NCI-H2196 treated with DMSO at 0.1 percent for 48 hours (cell line): Measurements from ENCODE around the gene CCDC190.
"Not testable (repeated sequence)": the region's sequence is repeated elsewhere in the genome, so short reads cannot be mapped to it uniquely, and the experiment has no call there.

Source experiments
- DNase-seq: peaks from one replicate; lab custom pipeline; 2025; ENCODE audit not compliant: unreplicated experiment; lab: John Stamatoyannopoulos, UW

Gene CCDC190

DNA sequence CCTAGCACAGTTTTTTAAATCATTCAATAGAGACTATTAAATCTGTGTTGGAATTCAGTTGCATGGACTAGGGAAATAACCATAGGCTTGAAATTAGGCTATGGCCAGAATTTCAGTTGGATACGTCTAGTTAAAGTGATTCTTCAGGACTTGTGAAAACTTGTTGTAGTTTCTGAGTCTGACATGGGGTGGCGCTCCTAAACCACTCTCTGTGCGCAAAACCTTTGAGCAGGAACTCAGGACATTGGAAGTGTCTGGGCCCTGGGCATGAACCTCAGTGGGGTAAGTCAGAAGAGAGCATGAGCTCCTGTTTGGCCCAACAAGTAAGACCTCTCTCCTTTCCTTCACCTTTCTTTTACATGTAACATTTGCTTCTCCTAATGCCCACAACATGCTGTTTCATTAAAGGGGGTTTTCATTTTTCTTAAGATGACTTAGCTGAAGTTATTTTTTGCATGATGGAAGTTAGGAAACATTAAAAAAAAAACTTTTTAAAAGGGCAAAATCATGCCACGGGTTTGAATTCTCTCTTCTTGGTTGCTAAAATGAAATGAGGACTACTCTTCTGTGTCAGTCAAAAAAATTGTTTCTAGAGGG is 17.1 kb upstream of the CCDC190 start:
- peak; percentile 19 for DNase-seq

DNA sequence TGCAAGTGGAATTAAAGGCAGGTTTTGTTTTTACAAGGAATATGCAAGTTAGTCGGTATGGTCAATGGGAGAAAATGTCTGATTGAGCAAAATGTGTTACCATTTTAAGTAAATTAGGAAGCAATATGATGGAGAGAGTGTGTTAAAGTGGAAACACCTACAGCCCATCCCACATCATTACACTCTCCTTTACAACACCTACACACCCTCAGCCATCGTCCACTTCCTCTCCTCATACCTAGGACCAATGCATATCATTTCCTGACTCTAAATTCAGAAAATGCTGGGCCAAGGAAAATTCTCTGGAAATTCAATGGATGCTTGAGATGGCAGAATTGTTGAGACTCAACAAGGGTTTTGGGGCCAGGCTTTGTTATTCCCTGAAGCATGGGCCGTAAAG is 16.4 kb upstream of the CCDC190 start:
- no peak for DNase-seq

DNA sequence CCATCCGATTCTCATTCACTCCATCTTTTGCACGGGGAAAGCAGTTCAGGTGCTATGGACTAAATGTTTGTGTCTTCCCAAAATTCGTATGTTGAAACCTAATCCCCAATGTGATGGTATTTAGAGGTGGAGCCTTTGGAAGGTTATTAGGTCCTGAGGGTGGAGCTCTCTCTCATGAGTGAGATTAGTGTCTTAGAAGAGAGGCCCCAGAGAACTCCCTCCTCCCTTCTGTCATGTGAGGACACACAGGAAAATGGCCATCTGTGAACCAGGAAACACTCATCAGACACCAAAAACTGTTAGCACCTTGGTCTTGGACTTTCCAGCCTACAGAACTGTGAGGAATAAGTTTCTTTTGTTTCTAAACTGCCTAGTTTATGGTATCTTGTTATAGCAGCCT is 15.8 kb upstream of the CCDC190 start:
- DNase-seq: no peak

DNA sequence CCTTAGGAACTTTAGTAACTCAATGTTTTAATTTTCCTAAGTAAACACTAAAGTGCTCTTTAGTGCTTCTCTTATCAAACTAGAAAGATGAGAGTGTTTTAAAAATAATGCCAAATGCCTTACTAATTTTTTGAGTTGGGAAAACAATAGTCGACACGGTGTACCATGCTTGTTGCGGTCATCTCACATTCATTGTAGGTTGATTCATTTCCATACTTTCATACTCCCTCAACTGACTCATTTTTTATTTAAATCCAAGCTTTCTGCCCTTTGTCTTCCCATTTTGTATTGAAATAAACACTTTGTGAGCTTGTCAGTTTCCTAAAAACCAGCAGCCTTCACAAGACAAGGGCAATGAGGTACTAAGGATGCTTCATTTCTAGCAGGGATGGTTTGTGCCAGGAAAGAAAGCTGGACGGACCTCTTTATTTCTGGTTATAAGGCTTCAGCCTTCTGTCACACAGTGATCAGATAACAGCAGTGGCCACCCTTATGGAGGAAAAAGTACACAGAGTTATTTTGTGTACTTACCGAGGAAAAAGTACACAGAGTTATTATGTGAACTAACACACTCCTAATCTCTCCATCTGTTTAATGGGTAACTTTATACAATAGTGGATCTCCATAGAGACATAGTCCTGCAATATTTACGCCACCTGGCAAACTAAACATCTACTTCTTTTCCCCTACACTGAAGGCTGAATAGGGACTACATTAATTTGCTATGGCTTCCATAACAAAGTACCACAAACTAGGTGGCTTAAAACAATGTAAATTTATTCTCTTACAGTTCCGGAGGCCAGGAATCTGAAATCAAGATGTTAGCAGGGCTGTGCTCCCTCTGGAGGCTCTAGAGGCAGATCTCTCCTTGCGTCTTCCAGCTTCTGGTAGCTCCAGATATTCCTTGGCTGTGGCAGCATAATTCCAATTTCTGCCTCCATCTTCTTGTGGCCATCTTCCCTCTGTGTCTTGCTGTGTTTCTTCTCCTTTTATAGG is 13.0 kb upstream of the CCDC190 start:
- peak; percentile 40 for DNase-seq

DNA sequence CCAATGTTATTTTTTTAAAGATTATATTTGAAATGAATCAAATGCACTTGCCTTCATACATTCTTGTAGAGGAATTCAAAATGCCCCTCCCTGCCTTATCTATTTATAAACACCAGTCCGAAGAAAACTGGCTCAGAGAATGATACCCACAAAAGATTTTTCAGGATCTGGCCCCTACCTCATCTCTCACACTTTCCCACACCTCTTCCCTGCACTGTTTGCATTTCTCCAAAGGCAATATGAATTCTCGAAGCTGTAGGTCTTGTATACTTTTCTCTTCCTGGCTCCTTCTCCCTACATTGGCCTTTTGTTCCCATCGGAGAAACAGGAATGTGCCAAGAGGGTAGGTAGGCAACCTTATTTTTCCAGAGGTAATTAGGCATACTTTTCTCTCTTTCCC is 12.0 kb upstream of the CCDC190 start:
- no peak for DNase-seq

DNA sequence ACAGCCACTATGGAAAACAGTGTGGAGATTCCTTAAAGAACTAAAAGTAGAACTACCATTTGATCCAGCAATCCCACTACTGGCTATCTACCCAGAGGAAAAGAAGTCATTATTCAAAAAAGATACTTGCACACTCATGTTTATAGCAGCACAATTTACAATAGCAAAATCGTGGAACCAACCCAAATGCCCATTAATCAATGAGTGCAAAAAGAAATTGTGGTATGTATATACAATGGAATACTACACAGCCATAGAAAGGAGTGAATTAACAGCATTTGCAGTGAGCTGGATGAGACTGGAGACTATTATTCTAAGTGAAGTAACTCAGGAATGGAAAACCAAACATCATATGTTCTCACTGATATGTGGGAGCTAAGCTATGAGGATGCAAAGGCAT is 10.4 kb upstream of the CCDC190 start:
- not testable (repeated sequence) for DNase-seq

DNA sequence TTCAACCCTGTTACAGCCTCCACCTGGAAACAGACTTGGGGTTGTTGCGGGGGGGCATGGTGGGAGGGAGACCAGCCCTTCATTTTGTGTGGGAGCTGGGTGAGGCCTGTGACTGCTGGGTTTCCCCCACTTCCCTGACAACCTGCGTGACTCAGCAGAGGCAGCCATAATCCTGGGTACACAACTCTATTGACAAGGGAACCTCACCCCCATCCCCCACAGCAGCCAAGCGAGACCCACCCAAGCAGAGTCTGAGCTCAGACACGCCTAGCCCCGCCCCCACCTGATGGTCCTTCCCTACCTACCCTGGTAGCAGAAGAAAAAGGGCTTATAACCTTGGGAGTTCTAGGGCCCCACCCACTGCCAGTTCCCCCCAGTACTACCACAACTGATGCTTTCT is 8.0 kb upstream of the CCDC190 start:
- DNase-seq: no peak

DNA sequence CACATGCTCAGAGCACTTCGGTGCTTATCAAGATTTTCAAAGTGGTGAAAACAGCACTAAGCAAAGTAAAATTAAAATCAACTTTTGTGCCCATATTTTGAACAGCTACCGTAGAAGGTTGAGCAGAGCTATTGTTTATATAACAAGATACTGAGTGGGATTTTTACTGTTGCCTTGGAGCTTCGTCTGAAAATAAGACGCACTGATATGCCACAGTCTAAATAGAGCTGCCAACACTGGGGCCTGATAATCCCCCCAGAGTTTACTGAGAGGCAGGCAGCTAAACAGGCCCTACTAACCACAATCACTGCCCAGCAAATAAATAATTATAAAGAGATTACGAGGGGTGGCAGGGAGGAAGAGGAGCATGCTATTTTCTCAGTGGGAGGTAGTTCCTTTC is 650 bp upstream of the CCDC190 start:
- no peak for DNase-seq

DNA sequence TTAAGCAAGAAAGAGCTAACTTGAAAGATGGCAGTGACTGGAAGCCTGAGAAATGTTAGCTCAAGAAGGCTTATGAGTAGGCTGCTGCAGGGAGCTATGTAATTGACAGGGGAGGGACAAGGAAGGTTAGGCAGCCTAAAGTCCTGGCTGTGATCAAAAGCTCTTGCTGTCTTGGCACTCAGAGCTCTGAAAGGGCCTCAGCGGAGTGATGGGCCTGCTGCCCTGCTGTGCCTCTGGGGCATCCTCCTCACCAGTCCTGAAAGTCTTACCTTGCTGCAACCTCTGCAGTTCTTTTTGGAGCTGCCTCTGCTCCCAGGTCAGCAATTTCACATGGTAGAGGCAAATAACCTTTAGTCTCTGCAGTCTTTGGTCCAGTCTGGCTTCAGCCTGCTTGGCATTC is 1.8 kb downstream of the CCDC190 start:
- no peak for DNase-seq

DNA sequence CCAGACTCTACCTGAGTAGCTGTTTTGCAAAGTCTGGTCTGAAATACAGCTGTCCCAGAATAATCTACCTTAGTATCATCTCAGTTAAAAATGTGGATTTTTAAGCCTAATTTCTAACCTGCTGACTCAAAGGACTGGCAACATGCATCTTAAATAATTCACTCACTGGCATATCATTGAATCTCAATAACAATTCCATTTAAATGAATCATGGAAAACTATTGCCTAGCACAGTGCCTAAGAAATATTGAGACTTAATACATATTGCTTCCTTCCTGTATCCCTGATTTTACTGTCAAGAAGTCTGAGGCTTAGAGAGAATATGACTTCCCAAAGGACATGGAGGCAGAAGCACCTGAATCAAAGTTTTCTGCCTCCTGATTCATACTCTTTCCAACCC is 3.1 kb downstream of the CCDC190 start:
- no peak for DNase-seq

DNA sequence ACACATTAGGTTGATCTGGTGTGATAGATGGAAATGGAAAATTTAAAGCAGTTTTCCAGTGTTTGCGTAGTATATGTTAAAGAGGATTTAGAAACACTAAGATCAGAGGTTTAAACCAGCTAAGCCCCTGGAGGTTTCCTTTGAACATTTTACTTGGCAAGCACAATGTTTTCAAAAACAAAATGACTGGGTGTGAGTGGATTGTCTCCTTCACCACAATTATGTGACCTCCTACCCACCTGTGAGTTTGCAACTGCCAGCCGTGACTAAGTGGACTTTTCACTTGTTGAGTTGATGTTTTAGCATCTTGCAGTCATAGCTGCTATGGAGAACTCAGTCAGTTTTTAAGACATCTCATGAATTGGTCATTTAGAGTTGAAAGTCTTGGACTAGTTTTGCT is 4.7 kb downstream of the CCDC190 start:
- DNase-seq: no peak

DNA sequence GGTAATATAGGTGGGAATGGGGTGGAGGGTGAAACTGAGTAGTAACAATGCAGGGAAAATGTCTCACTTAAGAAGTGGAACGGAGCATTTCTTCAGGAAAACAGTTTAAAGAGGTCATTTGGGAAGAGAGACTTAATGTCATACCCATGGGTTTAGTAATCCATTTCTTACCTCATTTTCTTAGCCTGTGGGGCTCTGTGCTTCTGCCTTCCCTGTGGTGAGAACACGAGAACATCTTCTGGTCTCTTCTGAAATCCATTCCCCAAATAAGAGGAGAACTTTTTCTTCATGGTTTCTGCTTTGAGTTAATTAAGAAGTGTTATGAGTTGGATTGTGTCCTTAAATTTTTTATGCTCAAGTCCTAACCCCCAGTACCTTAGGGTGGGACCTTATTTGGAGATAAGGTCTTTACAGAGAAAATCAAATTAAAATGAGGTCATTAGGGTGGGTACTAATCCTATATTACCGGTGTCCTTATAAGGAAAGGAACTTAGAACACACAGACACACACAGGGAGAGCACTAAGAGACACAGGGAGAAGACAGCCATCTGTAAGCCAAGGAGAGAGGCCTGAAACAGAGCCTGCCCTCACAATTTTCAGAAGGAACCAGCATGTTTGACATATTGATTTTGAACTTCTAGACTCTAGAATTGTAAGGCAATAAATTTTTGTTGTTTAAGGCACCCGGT is 5.4 kb downstream of the CCDC190 start:
- no peak for DNase-seq

DNA sequence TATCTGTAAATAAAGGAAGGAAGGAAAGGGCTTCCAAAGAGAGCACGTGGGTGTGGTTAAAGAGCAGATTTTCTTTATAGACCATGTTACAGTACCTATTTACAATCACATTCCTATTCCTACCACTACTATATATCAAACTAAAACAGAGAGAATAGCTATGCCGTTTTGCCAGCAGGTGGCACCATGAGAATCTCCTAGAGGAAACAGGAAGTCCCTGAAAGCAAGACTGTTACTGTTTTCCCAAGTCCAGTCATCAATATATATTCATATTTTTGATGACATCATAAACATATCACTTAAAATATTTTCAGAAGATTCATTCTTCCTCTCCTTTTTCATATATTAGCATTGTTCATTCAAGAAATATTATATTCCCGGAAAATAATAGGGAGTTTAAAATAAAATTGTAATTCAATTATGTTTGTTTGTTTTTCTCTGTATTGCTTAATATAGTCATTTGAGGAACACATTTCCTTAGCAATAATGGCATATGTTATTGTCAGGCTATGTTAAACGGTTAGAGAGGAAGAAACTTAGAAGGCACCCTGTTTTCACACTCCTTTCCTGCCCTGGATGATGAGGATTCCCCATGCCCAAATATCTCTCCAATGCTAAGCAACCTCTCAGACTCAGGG is 6.6 kb downstream of the CCDC190 start:
- no peak for DNase-seq

DNA sequence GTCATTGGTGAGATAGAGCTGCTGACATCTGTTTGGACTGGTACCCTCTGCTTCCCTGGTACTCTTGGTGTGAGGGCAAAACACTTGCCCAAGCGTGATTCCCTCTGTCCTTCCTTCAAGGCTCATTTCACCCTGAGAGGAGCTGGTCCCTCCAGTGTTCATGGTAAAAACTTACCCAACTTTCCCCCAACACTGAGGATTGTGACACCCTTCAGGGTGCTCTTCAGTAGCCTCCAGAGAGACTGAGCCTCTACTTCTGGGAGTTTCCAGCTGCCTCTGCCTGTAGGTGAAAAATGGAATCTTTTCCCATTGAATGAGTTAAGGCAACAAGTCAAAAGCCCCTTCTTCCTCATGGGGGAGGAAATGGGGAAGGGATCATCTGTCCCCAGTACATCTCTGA is 9.6 kb downstream of the CCDC190 start:
- DNase-seq: no peak

DNA sequence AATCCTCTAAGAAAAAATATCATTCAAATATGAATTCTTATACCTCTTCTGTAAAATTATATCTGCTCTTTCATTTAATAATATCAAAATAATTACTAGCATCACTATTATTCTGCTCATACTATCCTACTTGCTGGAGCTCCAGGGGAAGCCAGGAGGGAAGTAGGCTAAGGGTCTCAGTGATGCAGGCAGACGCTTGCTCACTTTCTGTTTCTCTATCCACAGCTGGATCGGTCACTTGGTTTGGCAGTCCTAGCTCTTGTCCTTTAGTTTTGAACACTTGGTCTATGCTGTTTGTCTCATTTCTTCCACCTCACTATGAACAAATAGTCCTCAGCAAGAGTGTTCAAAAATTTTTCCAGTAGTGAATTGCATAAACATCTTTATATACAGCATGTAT is 11.3 kb downstream of the CCDC190 start:
- no peak for DNase-seq

DNA sequence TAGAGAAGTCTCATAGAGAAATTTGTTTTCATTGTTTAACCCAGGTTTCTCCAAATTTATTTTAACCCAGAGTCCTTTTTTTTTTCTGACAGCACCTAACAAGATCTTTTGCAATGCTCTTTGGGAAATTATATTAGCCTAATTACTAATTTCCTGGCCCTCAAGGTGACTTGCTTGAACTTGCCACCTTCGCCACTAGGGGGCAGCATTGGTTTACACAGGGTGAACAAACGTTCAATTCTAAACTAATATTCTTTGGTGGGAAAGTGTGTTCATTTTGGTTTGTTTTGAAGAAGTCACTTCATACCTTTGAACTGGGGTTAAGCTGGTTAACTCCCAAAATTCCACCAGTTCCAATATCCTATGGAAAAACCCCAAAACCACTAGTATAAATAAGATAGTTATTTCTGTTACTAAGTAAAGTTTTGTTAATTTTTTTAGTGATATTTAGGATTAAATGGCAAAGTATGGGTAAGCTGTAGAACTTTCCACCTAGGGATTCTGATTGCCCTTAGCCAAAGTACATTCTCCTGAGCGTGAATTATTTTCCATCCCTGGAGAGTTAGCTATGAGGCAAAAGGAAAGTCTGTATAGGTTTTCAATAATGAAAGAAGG is 13.0 kb downstream of the CCDC190 start:
- DNase-seq: peak; percentile 26

DNA sequence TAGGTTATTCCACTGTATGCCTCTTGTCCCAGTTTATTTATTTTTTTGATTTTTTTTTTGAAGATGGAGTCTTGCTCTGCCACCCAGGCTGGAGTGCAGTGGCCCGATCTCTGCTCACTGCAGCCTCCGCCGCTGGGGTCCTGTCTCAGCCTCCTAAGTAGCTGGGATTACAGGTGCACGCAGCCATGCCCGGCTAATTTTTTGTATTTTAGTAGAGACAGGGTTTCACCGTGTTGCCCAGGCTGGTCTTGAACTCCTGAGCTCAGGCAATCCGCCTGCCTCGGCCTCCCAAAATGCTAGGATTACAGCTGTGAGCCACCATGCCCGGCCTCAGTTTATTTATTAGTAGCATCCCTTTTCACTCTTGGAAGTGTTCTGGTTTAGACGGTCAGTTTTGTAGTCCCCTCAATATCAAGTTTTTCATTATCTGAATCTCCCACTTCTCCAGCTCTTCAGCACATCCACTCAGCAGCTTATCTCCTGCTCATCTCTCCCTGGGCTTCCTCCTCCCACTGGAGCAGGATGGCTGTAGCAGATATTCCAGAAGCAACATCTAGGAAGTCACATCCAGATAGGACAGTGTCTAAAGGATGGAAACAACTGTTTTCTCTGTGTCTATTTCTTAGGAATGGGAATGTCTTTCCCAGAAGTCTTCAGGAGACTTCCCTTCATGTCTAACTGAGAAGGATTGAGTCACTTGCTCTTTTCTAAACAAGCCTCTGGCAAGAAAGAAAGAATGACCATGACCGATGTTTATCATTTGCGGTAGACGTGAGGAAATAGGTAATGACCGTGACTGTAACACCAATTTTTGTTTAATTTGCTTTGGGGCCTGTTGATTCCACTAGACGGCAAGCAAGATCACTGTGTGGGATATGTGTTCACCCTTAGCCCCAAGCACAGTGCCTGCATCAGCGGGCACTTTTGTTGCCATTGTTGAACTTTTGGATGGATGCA is 14.4 kb downstream of the CCDC190 start:
- DNase-seq: no peak

DNA sequence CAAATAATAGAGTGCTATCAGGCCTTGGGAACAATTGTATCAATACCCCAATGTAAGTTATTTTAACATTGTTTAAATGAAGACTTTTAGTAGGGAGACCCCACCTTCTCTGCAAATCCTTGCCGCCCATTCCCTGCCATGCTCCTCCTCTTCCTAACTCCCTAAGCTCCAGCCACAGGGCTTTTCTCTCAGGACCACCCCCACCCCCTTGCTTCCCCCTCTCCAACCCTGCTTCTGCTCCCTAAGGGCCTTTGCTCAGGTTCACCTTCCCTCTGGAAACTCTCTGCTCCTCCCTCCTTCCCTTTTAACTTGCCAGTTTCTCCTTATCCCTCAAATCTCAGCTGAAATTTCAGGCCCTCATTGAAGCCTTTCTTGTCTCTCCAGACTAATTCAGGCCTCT is 16.8 kb downstream of the CCDC190 start:
- no peak for DNase-seq

DNA sequence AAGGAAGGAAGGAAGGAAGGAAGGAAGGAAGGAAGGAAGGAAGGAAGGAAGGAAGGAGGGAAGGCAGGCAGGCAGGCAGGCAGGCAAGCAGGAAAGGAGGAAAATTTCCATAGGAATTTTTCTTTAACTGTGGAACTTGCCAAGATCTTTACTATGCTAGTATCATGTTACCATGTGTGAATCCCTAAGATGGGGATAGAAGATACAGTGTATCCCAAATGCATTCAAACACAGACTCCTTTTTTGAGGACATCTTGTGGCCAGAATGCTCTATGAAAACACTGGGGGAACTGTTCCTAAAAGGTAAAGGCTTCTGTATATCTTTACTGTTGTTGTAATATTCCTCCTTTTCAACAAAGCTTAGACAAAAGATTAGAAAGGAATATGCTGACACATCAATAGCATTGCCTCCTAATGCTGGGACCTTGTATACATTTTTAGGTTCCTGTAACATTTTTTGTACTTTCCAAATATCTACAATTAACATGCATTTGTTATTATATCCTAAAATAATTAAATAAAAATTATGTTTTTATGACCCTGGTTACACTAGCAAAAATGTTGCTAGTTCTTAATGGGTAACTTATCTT is 20.6 kb downstream of the CCDC190 start:
- no peak for DNase-seq

DNA sequence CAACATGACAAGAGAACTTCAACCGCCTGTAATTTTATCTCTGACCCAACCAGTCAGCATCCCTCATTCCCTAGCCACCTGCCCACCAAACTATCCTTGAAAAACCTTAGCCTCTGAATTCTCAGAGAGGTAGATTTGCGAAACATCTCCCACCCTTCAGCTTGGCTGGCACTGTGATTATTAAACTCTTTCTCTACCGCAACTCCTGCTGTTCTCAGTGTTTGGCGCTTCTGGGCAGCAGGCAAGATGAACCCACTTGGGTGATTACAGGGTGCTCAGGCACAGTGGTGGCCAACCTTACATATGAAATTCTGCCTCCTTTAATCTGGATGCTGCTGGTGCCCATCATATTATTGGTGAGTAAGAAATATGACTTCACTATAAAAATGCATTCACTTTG is 22.1 kb downstream of the CCDC190 start:
- no peak for DNase-seq
